Fibroblast of lung (primary cell): ENCODE data around the gene RTN4RL1. TPM values are rescaled to one million over a fixed set of nuclear protein-coding genes. Genes with fewer than 3 reads are reported as not detected.

Source experiments
- DNase-seq, 2 donors: peaks; one replicate each; pipeline versions ENCODE4 v3.0.0 to v3.0.0-alpha.2; 2010; ENCODE audit warnings: low read depth in 2 of 2
- H2AFZ ChIP-seq: 2 replicates; pipeline ENCODE4 v1.5.1; 2012; ENCODE audit warnings: low read length, control low read depth, inconsistent platforms
- H3K27ac ChIP-seq: 2 replicates; pipeline ENCODE4 v1.5.1; 2011; ENCODE audit warnings: low read length, control low read depth; ENCODE audit not compliant: insufficient read depth
- H3K27me3 ChIP-seq: 2 replicates; pipeline ENCODE4 v1.5.1; 2011; ENCODE audit warnings: mild to moderate bottlenecking, low read length; ENCODE audit not compliant: control insufficient read depth, insufficient read depth
- H3K36me3 ChIP-seq: 2 replicates; pipeline ENCODE4 v1.5.1; 2011; ENCODE audit warnings: low read length; ENCODE audit not compliant: control insufficient read depth, insufficient read depth
- H3K4me1 ChIP-seq: 2 replicates; pipeline ENCODE4 v1.5.1; 2011; ENCODE audit warnings: low read length; ENCODE audit not compliant: control insufficient read depth, insufficient read depth; ENCODE audit errors: extremely low read depth
- H3K4me2 ChIP-seq: 2 replicates; pipeline ENCODE4 v1.5.1; 2011; ENCODE audit warnings: low read length, control low read depth; ENCODE audit not compliant: insufficient read depth; ENCODE audit errors: extremely low read depth
- H3K4me3 ChIP-seq, 4 experiments: fragments of 200-600 bp in 1 of 4; sonication (generic) in 1 of 4; replicated peaks in 1 of 4; 2 replicates each; pipeline ENCODE4 v1.5.1; 2011 to 2016; ENCODE audit warnings: low read length in 4 of 4, low read depth in 3 of 4, mild to moderate bottlenecking in 3 of 4, control low read depth in 2 of 4, inconsistent platforms in 1 of 4, mixed read lengths in 1 of 4; ENCODE audit not compliant: insufficient read depth in 1 of 4; ENCODE audit errors: control extremely low read depth in 1 of 4
- H3K79me2 ChIP-seq: 2 replicates; pipeline ENCODE4 v1.5.1; 2012; ENCODE audit warnings: mild to moderate bottlenecking, low read length, inconsistent platforms; ENCODE audit not compliant: control insufficient read depth, insufficient read depth
- H3K9ac ChIP-seq: 2 replicates; pipeline ENCODE4 v1.5.1; 2011; ENCODE audit warnings: mild to moderate bottlenecking, low read length, control low read depth; ENCODE audit not compliant: insufficient read depth
- H3K9me3 ChIP-seq: 2 replicates; pipeline ENCODE4 v1.5.1; 2012; ENCODE audit warnings: low read depth, low read length; ENCODE audit not compliant: control insufficient read depth, insufficient read depth
- H4K20me1 ChIP-seq: 2 replicates; pipeline ENCODE4 v1.5.1; 2011; ENCODE audit warnings: low read length; ENCODE audit not compliant: control insufficient read depth, insufficient read depth; ENCODE audit errors: extremely low read depth
- EZH2 ChIP-seq: IDR thresholded peaks from 2 replicates; pipeline ENCODE4 v1.5.1; 2012; ENCODE audit warnings: low read length, control low read depth, mild to moderate bottlenecking; ENCODE audit errors: missing control alignments
- polyA plus RNA-seq, 2 donors: library from polyadenylated mRNA; depleted of rRNA in 1 of 2; stranded (reverse) in 1 of 2; unstranded in 1 of 2; fragments of >200 nt; gene quantifications; 2 replicates each; pipeline ENCODE4 v1.2.1, GENCODE V29; 2011 to 2012; ENCODE audit warnings: missing spikeins in 1 of 2
- total RNA-seq: library from RNA; depleted of rRNA; stranded (reverse); fragments of >200 nt; gene quantifications from 2 replicates; pipeline ENCODE4 v1.2.1, GENCODE V29; 2014
- TF ChIP-seq, protein P1 (sequence below), 2 donors: IDR thresholded peaks in 1 of 2; conservative IDR thresholded peaks in 1 of 2; 1 replicate in 1 of 2; 2 replicates in 1 of 2; pipeline ENCODE4 v1.5.1; 2011 to 2012; ENCODE audit warnings: low read length in 2 of 2, control low read depth in 1 of 2, inconsistent platforms in 1 of 2, low read depth in 1 of 2, mild to moderate bottlenecking in 1 of 2

The RTN4RL1 gene
- total and polyA plus RNA-seq, 2 donors (not counting 1 experiment from before 2014, with no cell fraction given), result 0.39 to 0.83 TPM

DNA sequence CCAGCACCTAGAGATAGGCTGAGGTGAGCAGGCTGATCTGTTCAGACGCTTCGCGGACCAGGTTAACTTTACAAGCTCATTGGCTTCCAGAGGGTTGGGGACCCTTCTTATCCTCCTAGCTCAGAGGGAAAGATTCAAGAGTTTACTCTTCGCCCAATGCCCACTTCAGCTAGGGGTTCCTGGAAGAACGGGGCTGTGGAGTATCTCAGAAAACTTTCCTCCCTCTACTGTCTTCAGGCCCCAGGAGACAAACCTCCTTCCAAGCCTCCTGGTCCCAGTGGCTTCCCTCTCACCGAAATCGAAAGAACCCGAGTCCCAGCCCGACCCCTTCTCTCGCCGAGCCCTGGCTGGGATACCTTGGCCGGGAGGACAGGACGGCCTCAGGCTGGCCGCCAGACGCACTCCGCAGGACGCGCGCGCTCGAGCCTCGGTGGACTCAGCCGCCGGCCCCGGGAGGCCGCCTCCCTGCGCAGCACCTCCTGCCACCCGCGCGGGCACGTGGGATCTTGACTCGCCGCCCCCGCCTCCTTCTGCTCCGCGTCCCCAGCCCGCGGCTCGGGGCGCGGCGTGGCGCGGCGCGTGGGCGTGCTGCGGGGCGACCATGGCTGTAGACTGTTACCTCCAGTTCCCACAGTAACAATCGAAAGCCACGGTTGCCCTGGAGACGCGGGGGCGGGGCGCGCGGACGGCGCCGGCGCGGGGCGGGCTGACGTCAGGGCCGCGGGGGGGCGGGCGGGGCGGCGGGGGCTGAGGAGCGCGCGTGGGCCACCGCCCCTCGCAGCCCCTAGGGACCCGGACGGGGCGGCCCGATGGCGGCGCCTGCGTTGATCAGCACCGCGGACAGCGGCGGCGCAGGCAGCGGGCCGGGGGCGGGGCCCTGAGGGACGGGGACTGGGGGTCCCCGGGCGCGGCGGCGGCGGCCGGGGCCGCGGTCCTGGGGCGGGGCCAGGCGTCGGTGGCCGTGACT is 24.5 kb upstream of the RTN4RL1 start:
- TF ChIP-seq, protein P1, sequence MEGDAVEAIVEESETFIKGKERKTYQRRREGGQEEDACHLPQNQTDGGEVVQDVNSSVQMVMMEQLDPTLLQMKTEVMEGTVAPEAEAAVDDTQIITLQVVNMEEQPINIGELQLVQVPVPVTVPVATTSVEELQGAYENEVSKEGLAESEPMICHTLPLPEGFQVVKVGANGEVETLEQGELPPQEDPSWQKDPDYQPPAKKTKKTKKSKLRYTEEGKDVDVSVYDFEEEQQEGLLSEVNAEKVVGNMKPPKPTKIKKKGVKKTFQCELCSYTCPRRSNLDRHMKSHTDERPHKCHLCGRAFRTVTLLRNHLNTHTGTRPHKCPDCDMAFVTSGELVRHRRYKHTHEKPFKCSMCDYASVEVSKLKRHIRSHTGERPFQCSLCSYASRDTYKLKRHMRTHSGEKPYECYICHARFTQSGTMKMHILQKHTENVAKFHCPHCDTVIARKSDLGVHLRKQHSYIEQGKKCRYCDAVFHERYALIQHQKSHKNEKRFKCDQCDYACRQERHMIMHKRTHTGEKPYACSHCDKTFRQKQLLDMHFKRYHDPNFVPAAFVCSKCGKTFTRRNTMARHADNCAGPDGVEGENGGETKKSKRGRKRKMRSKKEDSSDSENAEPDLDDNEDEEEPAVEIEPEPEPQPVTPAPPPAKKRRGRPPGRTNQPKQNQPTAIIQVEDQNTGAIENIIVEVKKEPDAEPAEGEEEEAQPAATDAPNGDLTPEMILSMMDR (conservative IDR thresholded peaks at IDR 0.05 in 1 of 2, IDR thresholded peaks at IDR 0.05 in 1 of 2; ENCODE audit: low read depth in 1 of 2, low read length in 2 of 2), result no peak
- no peak for TF ChIP-seq EZH2
- Histone ChIP-seq H2AFZ (no peak overlapping the region), H3K4me3 (peak overlapping the region; percentile 52 to 69 (median 62)), H3K79me2 (peaks cover 1% of the 10 kb centered on the region), H3K27me3 (no peaks in the 10 kb centered on the region), H3K9me3 (no peaks in the 10 kb centered on the region), H4K20me1 (no peaks in the 10 kb centered on the region), H3K4me1 (peaks cover 5% of the 10 kb centered on the region), H3K27ac (peak overlapping the region; percentile 83), H3K4me2 (peak overlapping the region; percentile 91), H3K36me3 (no peaks in the 10 kb centered on the region), H3K9ac (peak overlapping the region; percentile 79)
- peak; percentile 76 for DNase-seq

DNA sequence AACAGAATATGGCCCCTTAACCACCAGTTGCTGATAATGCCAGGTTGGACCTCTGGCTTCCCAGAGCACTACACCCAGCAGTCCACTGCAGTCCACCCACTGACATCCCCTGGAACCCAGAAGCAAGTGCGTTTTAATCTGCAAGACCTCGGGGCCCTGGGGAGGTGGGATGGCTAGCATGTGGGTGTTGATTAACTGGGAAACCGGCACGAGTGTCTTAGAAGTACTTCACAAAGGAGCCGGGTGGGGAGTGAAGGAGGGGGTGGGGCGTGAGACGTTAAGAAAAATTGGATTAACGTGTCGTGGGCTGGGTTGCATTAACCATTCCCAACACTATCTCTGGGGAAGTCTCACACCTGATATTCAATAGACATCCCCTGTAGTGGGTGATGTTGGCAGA is 23.7 kb upstream of the RTN4RL1 start:
- Histone ChIP-seq H3K36me3 (no peaks in the 10 kb centered on the region), H3K4me1 (peaks cover 6% of the 10 kb centered on the region), H2AFZ (no peak overlapping the region), H3K27ac (no peak overlapping the region), H3K27me3 (no peaks in the 10 kb centered on the region), H4K20me1 (no peaks in the 10 kb centered on the region), H3K79me2 (peaks cover 2% of the 10 kb centered on the region), H3K9me3 (no peaks in the 10 kb centered on the region), H3K4me2 (peak overlapping the region; percentile 91), H3K4me3 (peak overlapping the region in 3 of 4 experiments; percentile 52 to 69 (median 66)), H3K9ac (no peak overlapping the region)
- TF ChIP-seq EZH2, result no peak
- TF ChIP-seq, protein P1 (conservative IDR thresholded peaks at IDR 0.05 in 1 of 2, IDR thresholded peaks at IDR 0.05 in 1 of 2; ENCODE audit: low read depth in 1 of 2, low read length in 2 of 2), result no peak
- no peak for DNase-seq

DNA sequence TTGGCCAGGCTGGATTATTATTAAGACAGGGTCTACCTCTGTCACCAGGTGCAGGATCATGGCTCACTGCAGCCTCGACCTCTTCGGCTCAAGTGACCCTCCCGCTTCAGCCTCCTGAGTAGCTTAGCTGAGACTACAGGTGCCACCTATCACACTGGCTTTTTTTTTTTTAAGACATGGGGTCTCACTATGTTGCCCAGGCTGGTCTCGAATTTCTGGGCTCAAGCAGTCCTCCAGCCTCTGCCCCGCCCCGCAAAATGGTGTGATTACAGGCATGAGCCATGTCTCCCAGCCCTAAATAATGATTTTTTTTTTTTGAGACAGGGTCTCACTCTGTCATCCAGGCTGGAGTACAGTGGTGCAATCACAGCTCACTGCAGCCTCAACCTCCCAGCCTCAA is 22.5 kb upstream of the RTN4RL1 start:
- H3K9me3 ChIP-seq, result no peaks in the 10 kb centered on the region
- no peak for DNase-seq
- H3K9ac ChIP-seq, result no peak overlapping the region
- TF ChIP-seq, protein P1 (conservative IDR thresholded peaks at IDR 0.05 in 1 of 2, IDR thresholded peaks at IDR 0.05 in 1 of 2; ENCODE audit: low read depth in 1 of 2, low read length in 2 of 2), result no peak
- TF ChIP-seq EZH2, result no peak
- no peak overlapping the region for H3K4me2 ChIP-seq
- H3K36me3 ChIP-seq, result peaks cover 2% of the 10 kb centered on the region
- H2AFZ ChIP-seq, result no peak overlapping the region
- no peak overlapping the region for H3K4me3 ChIP-seq
- no peak overlapping the region for H3K27ac ChIP-seq
- H3K27me3 ChIP-seq, result no peaks in the 10 kb centered on the region
- peaks cover 18% of the 10 kb centered on the region for H3K4me1 ChIP-seq
- no peaks in the 10 kb centered on the region for H4K20me1 ChIP-seq
- peaks cover 9% of the 10 kb centered on the region for H3K79me2 ChIP-seq
